ENCODE results near the gene CKAP2. TPM values are rescaled to one million over a fixed set of nuclear protein-coding genes. Genes with fewer than 3 reads are reported as not detected.
"Not testable (repeated sequence)": the region's sequence is repeated elsewhere in the genome, so short reads cannot be mapped to it uniquely, and the experiment has no call there.

CKAP2 gene
- 10 to 100 TPM; 61.0 to 79.7 TPM for total RNA-seq

GRCh38 chr13:52454820-52455676 is at the start of gene CKAP2:
CKAP2 (plus strand) TSS chr13:52455478; CDS start chr13:52455557, 79 bp downstream.
- peak within 1 kb of the TSS; percentile 97 for H3K27ac Mint-ChIP-seq
- H3K4me3 Mint-ChIP-seq = peak within 1 kb of the TSS; percentile 93
- peaks cover 12% of the 10 kb centered on the region for H3K4me1 Mint-ChIP-seq
- H3K9me3 Mint-ChIP-seq = no peaks in the 10 kb centered on the region
- peak; percentile 84 for ATAC-seq (replicated peaks)
- H3K27me3 Mint-ChIP-seq = no peaks in the 10 kb centered on the region
- peaks cover 48% of the 10 kb centered on the region for H3K36me3 Mint-ChIP-seq (ENCODE audit: low read depth)

GRCh38 chr13:52405767-52406494 is 49.3 kb upstream of the CKAP2 start, which contains the start of gene THSD1:
THSD1 (minus strand) TSS chr13:52406172; CDS start chr13:52402600, 3,572 bp downstream.
- H3K9me3 Mint-ChIP-seq = no peaks in the 10 kb centered on the region
- H3K4me1 Mint-ChIP-seq = no peaks in the 10 kb centered on the region
- peak; percentile 52 for ATAC-seq (replicated peaks)
- peaks cover 5% of the 10 kb centered on the region for H3K36me3 Mint-ChIP-seq (ENCODE audit: low read depth)
- peaks cover 12% of the 10 kb centered on the region for H3K27me3 Mint-ChIP-seq
- no peak within 1 kb of the TSS for H3K27ac Mint-ChIP-seq
- peak within 1 kb of the TSS; percentile 62 for H3K4me3 Mint-ChIP-seq

- Mint-ChIP-seq H3K27me3 (peaks cover 12% of the 10 kb centered on the region), H3K36me3 (ENCODE audit: low read depth) (peaks cover 10% of the 10 kb centered on the region)
- ATAC-seq (replicated peaks) = no peak
Observed at GRCh38 chr13:52406629-52407028, 48.6 kb upstream of the CKAP2 start.

GRCh38 chr13:52407436-52407835 is 47.8 kb upstream of the CKAP2 start:
- H3K27ac Mint-ChIP-seq; H3K4me1 Mint-ChIP-seq; H3K4me3 Mint-ChIP-seq; ATAC-seq (replicated peaks); H3K9me3 Mint-ChIP-seq: not testable (repeated sequence)
- Mint-ChIP-seq H3K36me3 (ENCODE audit: low read depth) (peaks cover 18% of the 10 kb centered on the region), H3K27me3 (peaks cover 12% of the 10 kb centered on the region)

More at GRCh38 chr13:52406629-52407028, 48.6 kb upstream of the CKAP2 start:
- Mint-ChIP-seq H3K9me3 (no peaks in the 10 kb centered on the region), H3K27ac (no peak overlapping the region), H3K4me1 (peaks cover under 1% of the 10 kb centered on the region), H3K4me3 (peak overlapping the region; percentile 62)

- not testable (repeated sequence) for H3K4me1 Mint-ChIP-seq; H3K4me3 Mint-ChIP-seq; H3K27ac Mint-ChIP-seq; ATAC-seq (replicated peaks); H3K9me3 Mint-ChIP-seq; H3K27me3 Mint-ChIP-seq
- H3K36me3 Mint-ChIP-seq (ENCODE audit: low read depth) = peaks cover 25% of the 10 kb centered on the region
Observed at GRCh38 chr13:52408071-52408658, 47.1 kb upstream of the CKAP2 start.

- peak overlapping the region; percentile 80 for H3K27ac Mint-ChIP-seq
- H3K9me3 Mint-ChIP-seq = no peaks in the 10 kb centered on the region
- peaks cover 7% of the 10 kb centered on the region for H3K4me1 Mint-ChIP-seq
- H3K27me3 Mint-ChIP-seq = no peaks in the 10 kb centered on the region
- peak; percentile 89 for ATAC-seq (replicated peaks)
- H3K36me3 Mint-ChIP-seq (ENCODE audit: low read depth) = peaks cover 60% of the 10 kb centered on the region
- H3K4me3 Mint-ChIP-seq = no peak overlapping the region
Observed at GRCh38 chr13:52411629-52412028, 43.6 kb upstream of the CKAP2 start.

GRCh38 chr13:52412128-52412527 is 43.1 kb upstream of the CKAP2 start:
- H3K9me3 Mint-ChIP-seq = no peaks in the 10 kb centered on the region
- H3K27ac Mint-ChIP-seq = peak overlapping the region; percentile 80
- no peak for ATAC-seq (replicated peaks)
- peaks cover 7% of the 10 kb centered on the region for H3K4me1 Mint-ChIP-seq
- H3K27me3 Mint-ChIP-seq = no peaks in the 10 kb centered on the region
- peaks cover 65% of the 10 kb centered on the region for H3K36me3 Mint-ChIP-seq (ENCODE audit: low read depth)
- H3K4me3 Mint-ChIP-seq = no peak overlapping the region

- H3K4me1 Mint-ChIP-seq = peaks cover 7% of the 10 kb centered on the region
- no peaks in the 10 kb centered on the region for H3K9me3 Mint-ChIP-seq
- ATAC-seq (replicated peaks) = no peak
- no peak overlapping the region for H3K27ac Mint-ChIP-seq
- no peak overlapping the region for H3K4me3 Mint-ChIP-seq
- no peaks in the 10 kb centered on the region for H3K27me3 Mint-ChIP-seq
- H3K36me3 Mint-ChIP-seq (ENCODE audit: low read depth) = peaks cover 81% of the 10 kb centered on the region
Observed at GRCh38 chr13:52414051-52414450, 41.2 kb upstream of the CKAP2 start.

- Mint-ChIP-seq H3K9me3 (no peaks in the 10 kb centered on the region), H3K27me3 (no peaks in the 10 kb centered on the region), H3K4me3 (no peak overlapping the region), H3K4me1 (peaks cover 7% of the 10 kb centered on the region), H3K27ac (peak overlapping the region; percentile 46), H3K36me3 (ENCODE audit: low read depth) (peaks cover 90% of the 10 kb centered on the region)
- no peak for ATAC-seq (replicated peaks)
Observed at GRCh38 chr13:52414963-52415362, 40.3 kb upstream of the CKAP2 start.

- H3K27ac Mint-ChIP-seq = no peak overlapping the region
- peaks cover 84% of the 10 kb centered on the region for H3K36me3 Mint-ChIP-seq (ENCODE audit: low read depth)
- H3K4me3 Mint-ChIP-seq = no peak overlapping the region
- no peaks in the 10 kb centered on the region for H3K27me3 Mint-ChIP-seq
- no peak for ATAC-seq (replicated peaks)
- no peaks in the 10 kb centered on the region for H3K9me3 Mint-ChIP-seq
- H3K4me1 Mint-ChIP-seq = no peaks in the 10 kb centered on the region
Observed at GRCh38 chr13:52419080-52419479, 36.2 kb upstream of the CKAP2 start.

- Mint-ChIP-seq H3K27ac (no peak overlapping the region), H3K4me1 (no peaks in the 10 kb centered on the region), H3K4me3 (no peak overlapping the region), H3K36me3 (ENCODE audit: low read depth) (peaks cover 84% of the 10 kb centered on the region), H3K27me3 (no peaks in the 10 kb centered on the region), H3K9me3 (no peaks in the 10 kb centered on the region)
- ATAC-seq (replicated peaks) = no peak
Observed at GRCh38 chr13:52421216-52421615, 34.1 kb upstream of the CKAP2 start.

GRCh38 chr13:52428295-52428694 is 27.0 kb upstream of the CKAP2 start:
- H3K36me3 Mint-ChIP-seq (ENCODE audit: low read depth) = peaks cover 94% of the 10 kb centered on the region
- H3K9me3 Mint-ChIP-seq = no peaks in the 10 kb centered on the region
- H3K27me3 Mint-ChIP-seq = no peaks in the 10 kb centered on the region
- no peak overlapping the region for H3K27ac Mint-ChIP-seq
- no peaks in the 10 kb centered on the region for H3K4me1 Mint-ChIP-seq
- no peak overlapping the region for H3K4me3 Mint-ChIP-seq
- ATAC-seq (replicated peaks) = no peak

- no peaks in the 10 kb centered on the region for H3K4me1 Mint-ChIP-seq
- H3K27ac Mint-ChIP-seq = no peak overlapping the region
- H3K36me3 Mint-ChIP-seq (ENCODE audit: low read depth) = peaks cover 99% of the 10 kb centered on the region
- no peak for ATAC-seq (replicated peaks)
- H3K27me3 Mint-ChIP-seq = no peaks in the 10 kb centered on the region
- H3K4me3 Mint-ChIP-seq = no peak overlapping the region
- H3K9me3 Mint-ChIP-seq = no peaks in the 10 kb centered on the region
Observed at GRCh38 chr13:52432456-52432855, 22.8 kb upstream of the CKAP2 start.

GRCh38 chr13:52446265-52446664 is 9.0 kb upstream of the CKAP2 start:
- H3K27ac Mint-ChIP-seq = no peak overlapping the region
- peaks cover 38% of the 10 kb centered on the region for H3K36me3 Mint-ChIP-seq (ENCODE audit: low read depth)
- no peaks in the 10 kb centered on the region for H3K27me3 Mint-ChIP-seq
- H3K4me3 Mint-ChIP-seq = no peak overlapping the region
- H3K9me3 Mint-ChIP-seq = no peaks in the 10 kb centered on the region
- no peak for ATAC-seq (replicated peaks)
- peaks cover 19% of the 10 kb centered on the region for H3K4me1 Mint-ChIP-seq
